Uterus (tissue), 2 donors: ENCODE measurements around the gene CCDC127.

ENCODE experiments used
- CTCF ChIP-seq, 4 experiments: fragments of 200-600 bp in 2 of 4; fragments of 450-650 bp in 2 of 4; sonication (generic) in 2 of 4; IDR thresholded peaks; one replicate each; pipeline ENCODE4 v1.5.1; 2016 to 2019; ENCODE audit warnings: antibody characterized with exemption in 4 of 4, mild to moderate bottlenecking in 2 of 4, moderate library complexity in 1 of 4
- POLR2A ChIP-seq, 2 donors: fragments of 450-650 bp; IDR thresholded peaks; one replicate each; pipeline ENCODE4 v1.6.1; 2016; ENCODE audit warnings: antibody characterized with exemption in 2 of 2, mild to moderate bottlenecking in 1 of 2, moderate library complexity in 1 of 2

GRCh38 chr5:231661-232060, 13.7 kb upstream of the CCDC127 start:
- TF ChIP-seq CTCF (IDR thresholded peaks at IDR 0.05) (no peak), POLR2A (IDR thresholded peaks at IDR 0.05) (no peak)
